Prostate gland (tissue), 2 donors: ENCODE results near the gene ADAMTS2. TPM values are rescaled to one million over a fixed set of nuclear protein-coding genes. Genes with fewer than 3 reads are reported as not detected.

ENCODE experiments used
- DNase-seq: peaks from one replicate; pipeline ENCODE4 v3.0.0-alpha.2; 2019; ENCODE audit warnings: low spot score
- H3K27ac ChIP-seq, 2 donors: fragments of 200-600 bp; sonication (generic); 2 replicates each; pipeline ENCODE4 v1.5.1; 2017 to 2019
- H3K27me3 ChIP-seq: fragments of 200-600 bp; sonication (generic); replicated peaks from 2 replicates; pipeline ENCODE4 v1.5.1; 2019; ENCODE audit not compliant: insufficient read depth
- H3K36me3 ChIP-seq, 2 donors: fragments of 200-600 bp; sonication (generic); 1 replicate in 1 of 2; 2 replicates in 1 of 2; pipeline versions ENCODE4 v1.5.1 to v1.8.1; 2017 to 2019
- H3K4me1 ChIP-seq: fragments of 200-600 bp; sonication (generic); replicated peaks from 2 replicates; pipeline ENCODE4 v1.5.1; 2019
- H3K4me3 ChIP-seq, 2 donors: fragments of 200-600 bp; sonication (generic); 2 replicates each; pipeline ENCODE4 v1.5.1; 2017 to 2019
- H3K9me3 ChIP-seq: fragments of 200-600 bp; sonication (generic); 2 replicates; pipeline ENCODE4 v1.5.1; 2017
- CTCF ChIP-seq, 4 experiments: fragments of 200-600 bp in 2 of 4; fragments of 450-650 bp in 2 of 4; sonication (generic) in 2 of 4; IDR thresholded peaks; 1 replicate in 3 of 4; 2 replicates in 1 of 4; pipeline ENCODE4 v1.5.1; 2016 to 2019; ENCODE audit warnings: antibody characterized with exemption in 4 of 4, mild to moderate bottlenecking in 2 of 4, moderate library complexity in 2 of 4
- POLR2A ChIP-seq: fragments of 450-650 bp; IDR thresholded peaks from one replicate; pipeline ENCODE4 v1.6.1; 2016; ENCODE audit warnings: antibody characterized with exemption, mild to moderate bottlenecking
- POLR2AphosphoS5 ChIP-seq: sonication (generic); formaldehyde crosslinking; IDR thresholded peaks from one replicate; pipeline ENCODE4 v1.6.1; 2017; ENCODE audit warnings: antibody characterized with exemption
- WGBS: methylation state at CpG from one replicate; pipeline ENCODE4 v1.1.5; 2018; 5-methylcytosine and 5-hydroxymethylcytosine counted together
- intact Hi-C: fragments of 100-400 bp; cut with DNase I; formaldehyde crosslinking; loops from one replicate; pipeline ENCODE4 v1.14.2; 2022
- total RNA-seq, 2 donors: library from RNA; depleted of rRNA; stranded (reverse); fragments of >200 nt; gene quantifications; one replicate each; pipeline ENCODE4 v1.1.0, GENCODE V29; 2016

The ADAMTS2 gene
- total RNA-seq, 2 donors from 2014 or later: 2.0 to 20.3 TPM

GRCh38 chr5:179276838-179277395 is 68.3 kb downstream of the ADAMTS2 start:
- Histone ChIP-seq H3K27me3 (no peaks in the 10 kb centered on the region), H3K4me3 (no peak overlapping the region), H3K4me1 (no peaks in the 10 kb centered on the region), H3K36me3 (no peaks in the 10 kb centered on the region), H3K27ac (peak overlapping the region in 1 of 2 donors; percentile 3), H3K9me3 (no peaks in the 10 kb centered on the region)
- WGBS: 87% methylated on average over 12 of the region's 17 CpGs
- DNase-seq: no peak
- TF ChIP-seq POLR2AphosphoS5 (no peak), POLR2A (no peak), CTCF (IDR thresholded peaks at IDR 0.05) (no peak)
- intact Hi-C loops: no loop called here

GRCh38 chr5:179275941-179276837 is 69.1 kb downstream of the ADAMTS2 start:
- Histone ChIP-seq H3K27ac (peak overlapping the region; percentile 38 to 50), H3K27me3 (no peaks in the 10 kb centered on the region), H3K9me3 (no peaks in the 10 kb centered on the region), H3K36me3 (no peaks in the 10 kb centered on the region), H3K4me3 (no peak overlapping the region), H3K4me1 (no peaks in the 10 kb centered on the region)
- intact Hi-C loops: no loop called here
- 77% methylated on average over 23 of the region's 23 CpGs for WGBS
- no peak for DNase-seq
- TF ChIP-seq CTCF (IDR thresholded peaks at IDR 0.05) (no peak), POLR2A (no peak), POLR2AphosphoS5 (no peak)

GRCh38 chr5:179275381-179275878 is 69.8 kb downstream of the ADAMTS2 start:
- Histone ChIP-seq H3K4me3 (no peak overlapping the region), H3K27ac (peak overlapping the region; percentile 38 to 50), H3K27me3 (no peaks in the 10 kb centered on the region), H3K4me1 (no peaks in the 10 kb centered on the region), H3K36me3 (no peaks in the 10 kb centered on the region), H3K9me3 (no peaks in the 10 kb centered on the region)
- 82% methylated on average over 15 of the region's 15 CpGs for WGBS
- DNase-seq: no peak
- intact Hi-C loops: no loop called here
- TF ChIP-seq CTCF (IDR thresholded peaks at IDR 0.05) (no peak), POLR2AphosphoS5 (no peak), POLR2A (no peak)

- 84% methylated on average over 22 of the region's 26 CpGs for WGBS
- no peak for TF ChIP-seq POLR2A
- no peak for TF ChIP-seq CTCF (IDR thresholded peaks at IDR 0.05)
- TF ChIP-seq POLR2AphosphoS5: no peak
- intact Hi-C loops: no loop called here
- no peaks in the 10 kb centered on the region for H3K9me3 ChIP-seq
- no peak for DNase-seq
- H3K4me1 ChIP-seq: no peaks in the 10 kb centered on the region
- no peaks in the 10 kb centered on the region for H3K36me3 ChIP-seq
- H3K27me3 ChIP-seq: no peaks in the 10 kb centered on the region
- peak overlapping the region in 1 of 2 donors; percentile 38 for H3K27ac ChIP-seq
- no peak overlapping the region for H3K4me3 ChIP-seq
Measured at GRCh38 chr5:179274321-179275315, 70.6 kb downstream of the ADAMTS2 start.
